Measurements from ENCODE around the gene RFXAP. TPM values are rescaled to one million over a fixed set of nuclear protein-coding genes. Genes with fewer than 3 reads are reported as not detected.

Gene RFXAP
- total RNA-seq, 2 experiments from 2014 or later: 10.0 to 34.1 TPM

DNA sequence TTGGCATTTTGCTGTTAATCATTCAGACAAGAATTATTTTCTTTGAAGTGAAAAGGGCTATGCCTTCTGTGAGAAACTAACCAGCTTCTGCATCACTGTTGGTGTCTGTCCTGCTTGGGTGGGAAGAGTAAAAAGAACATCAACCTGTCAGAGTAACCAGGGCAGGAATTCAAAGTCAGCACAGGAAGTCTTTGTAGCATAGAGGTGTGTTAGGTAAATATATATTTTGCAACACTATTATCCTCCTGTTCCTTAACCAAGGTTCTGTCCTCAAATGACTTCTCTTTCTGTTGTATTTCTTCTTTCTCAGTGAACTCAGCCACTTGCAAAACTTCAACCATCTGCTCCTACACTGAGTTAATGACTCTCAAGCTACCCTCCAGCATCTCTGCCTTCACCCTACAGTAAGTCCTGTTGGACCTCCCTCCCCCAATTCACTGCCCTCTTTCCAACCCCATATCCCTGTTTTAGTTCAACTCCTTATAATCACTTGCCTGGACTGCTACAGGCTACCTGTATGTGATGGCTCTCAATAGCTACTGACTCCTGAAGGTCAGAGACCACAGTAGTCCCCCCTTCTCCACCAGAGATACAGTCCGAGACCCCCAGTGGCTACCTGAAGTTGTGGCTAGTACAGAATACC is 51.1 kb downstream of the RFXAP start:
- Histone ChIP-seq H4K20me1 (ENCODE audit: insufficient read depth, low read length) (no peaks in the 10 kb centered on the region), H3K79me2 (ENCODE audit: insufficient read depth, low read depth, low read length) (no peaks in the 10 kb centered on the region), H3K27ac (ENCODE audit: low read depth, low read length, poor library complexity, severe bottlenecking) (no peak overlapping the region), H3K4me1 (ENCODE audit: insufficient read depth, low read length, poor library complexity, severe bottlenecking) (no peaks in the 10 kb centered on the region), H3K9me3 (ENCODE audit: low read length) (no peaks in the 10 kb centered on the region), H2AFZ (ENCODE audit: low read length) (no peak overlapping the region), H3K9me2 (ENCODE audit: insufficient read depth, low read length) (no peaks in the 10 kb centered on the region), H3K4me3 (ENCODE audit: low read depth, low read length, poor library complexity, severe bottlenecking) (no peak overlapping the region), H3K36me3 (ENCODE audit: insufficient read depth, low read length) (peaks cover 33% of the 10 kb centered on the region), H3K4me2 (ENCODE audit: low read length) (no peak overlapping the region)
- BruUV-seq (replicated peaks): no TSS peak
- CTCF ChIA-PET (ENCODE audit: unreplicated experiment): no interaction called here
- TF ChIP-seq EZH2phosphoT487 (IDR thresholded peaks at IDR 0.05; ENCODE audit: borderline replicate concordance, low read depth, low read length): no peak
- TF ChIP-seq, protein P1, sequence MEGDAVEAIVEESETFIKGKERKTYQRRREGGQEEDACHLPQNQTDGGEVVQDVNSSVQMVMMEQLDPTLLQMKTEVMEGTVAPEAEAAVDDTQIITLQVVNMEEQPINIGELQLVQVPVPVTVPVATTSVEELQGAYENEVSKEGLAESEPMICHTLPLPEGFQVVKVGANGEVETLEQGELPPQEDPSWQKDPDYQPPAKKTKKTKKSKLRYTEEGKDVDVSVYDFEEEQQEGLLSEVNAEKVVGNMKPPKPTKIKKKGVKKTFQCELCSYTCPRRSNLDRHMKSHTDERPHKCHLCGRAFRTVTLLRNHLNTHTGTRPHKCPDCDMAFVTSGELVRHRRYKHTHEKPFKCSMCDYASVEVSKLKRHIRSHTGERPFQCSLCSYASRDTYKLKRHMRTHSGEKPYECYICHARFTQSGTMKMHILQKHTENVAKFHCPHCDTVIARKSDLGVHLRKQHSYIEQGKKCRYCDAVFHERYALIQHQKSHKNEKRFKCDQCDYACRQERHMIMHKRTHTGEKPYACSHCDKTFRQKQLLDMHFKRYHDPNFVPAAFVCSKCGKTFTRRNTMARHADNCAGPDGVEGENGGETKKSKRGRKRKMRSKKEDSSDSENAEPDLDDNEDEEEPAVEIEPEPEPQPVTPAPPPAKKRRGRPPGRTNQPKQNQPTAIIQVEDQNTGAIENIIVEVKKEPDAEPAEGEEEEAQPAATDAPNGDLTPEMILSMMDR (conservative IDR thresholded peaks at IDR 0.05; ENCODE audit: low read length): no peak
- DNase-seq (ENCODE audit: low spot score): no peak
- intact Hi-C loops (cut with micrococcal nuclease; ENCODE audit: unreplicated experiment): no loop called here
- POLR2A ChIA-PET: interaction anchor here (0.7 to 1.0 kb wide), 3 partner anchors 21 to 77 kb away, joined by 3 to 4 read pairs (median 3); no protein-coding TSS in a partner anchor

DNA sequence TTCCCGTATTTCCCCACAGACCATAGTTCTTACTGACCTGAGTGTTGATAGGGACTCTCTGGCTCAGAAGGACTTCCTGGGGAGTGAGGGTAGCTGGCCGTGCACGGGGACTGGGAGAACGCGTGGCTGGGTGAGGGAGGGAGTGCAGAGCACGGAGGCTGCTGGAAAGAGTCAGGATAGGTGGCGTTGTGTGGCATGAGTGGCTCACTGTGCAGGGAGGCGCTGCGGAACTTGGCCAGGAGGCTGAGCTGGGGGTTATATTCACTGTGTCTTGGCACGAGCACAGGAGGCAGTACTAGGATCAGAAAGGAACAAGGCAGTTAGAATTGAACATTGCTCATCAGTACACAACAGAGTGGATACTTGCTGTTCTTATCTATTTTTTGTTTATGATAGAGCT is 53.6 kb downstream of the RFXAP start:
- H3K27ac ChIP-seq (ENCODE audit: low read depth, low read length, poor library complexity, severe bottlenecking): no peak overlapping the region
- H3K4me1 ChIP-seq (ENCODE audit: insufficient read depth, low read length, poor library complexity, severe bottlenecking): no peaks in the 10 kb centered on the region
- no peak overlapping the region for H3K4me3 ChIP-seq (ENCODE audit: low read depth, low read length, poor library complexity, severe bottlenecking)
- DNase-seq (ENCODE audit: low spot score): no peak
- no peak for TF ChIP-seq EZH2phosphoT487 (IDR thresholded peaks at IDR 0.05; ENCODE audit: borderline replicate concordance, low read depth, low read length)
- TF ChIP-seq, protein P1 (conservative IDR thresholded peaks at IDR 0.05; ENCODE audit: low read length): no peak
- H3K4me2 ChIP-seq (ENCODE audit: low read length): no peak overlapping the region
- POLR2A ChIA-PET: interaction anchor here (0.5 to 1.5 kb wide), 3 partner anchors 9 to 1735 kb away, joined by 3 to 5 read pairs (median 4); no protein-coding TSS in a partner anchor
- CTCF ChIA-PET (ENCODE audit: unreplicated experiment): no interaction called here
- peaks cover 19% of the 10 kb centered on the region; the same call in 1 of the 2 replicates for H3K36me3 ChIP-seq (ENCODE audit: insufficient read depth, low read length)
- no TSS peak for BruUV-seq (replicated peaks)
- no peak overlapping the region for H2AFZ ChIP-seq (ENCODE audit: low read length)
- no peaks in the 10 kb centered on the region for H3K79me2 ChIP-seq (ENCODE audit: insufficient read depth, low read depth, low read length)
- no peaks in the 10 kb centered on the region for H3K9me3 ChIP-seq (ENCODE audit: low read length)
- H3K9me2 ChIP-seq (ENCODE audit: insufficient read depth, low read length): no peaks in the 10 kb centered on the region
- intact Hi-C loops (cut with micrococcal nuclease; ENCODE audit: unreplicated experiment): no loop called here
- no peaks in the 10 kb centered on the region for H4K20me1 ChIP-seq (ENCODE audit: insufficient read depth, low read length)

DNA sequence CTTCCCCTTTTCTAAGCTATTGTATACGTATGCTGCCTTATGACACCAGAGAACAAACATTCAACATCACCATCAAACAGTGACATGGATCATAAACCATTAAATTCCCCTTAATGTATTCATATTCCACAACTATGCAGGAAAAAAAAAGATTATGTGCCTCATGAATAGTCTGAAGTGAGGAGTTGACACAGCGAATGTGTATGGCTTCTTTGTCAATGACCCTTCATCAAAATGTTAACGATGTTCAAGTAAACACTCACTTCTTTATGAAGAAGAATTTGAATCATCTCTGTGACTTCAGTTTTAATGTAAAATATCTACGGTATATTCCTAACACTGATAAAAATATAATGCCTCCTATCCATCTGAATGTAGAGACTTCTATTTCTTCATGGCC is 56.4 kb downstream of the RFXAP start:
- ChIA-PET POLR2A (no interaction called here), CTCF (ENCODE audit: unreplicated experiment) (no interaction called here)
- intact Hi-C loops (cut with micrococcal nuclease; ENCODE audit: unreplicated experiment): no loop called here
- no peak overlapping the region for H2AFZ ChIP-seq (ENCODE audit: low read length)
- no TSS peak for BruUV-seq (replicated peaks)
- H4K20me1 ChIP-seq (ENCODE audit: insufficient read depth, low read length): no peaks in the 10 kb centered on the region
- H3K27ac ChIP-seq (ENCODE audit: low read depth, low read length, poor library complexity, severe bottlenecking): no peak overlapping the region
- H3K9me3 ChIP-seq (ENCODE audit: low read length): no peaks in the 10 kb centered on the region
- no peak overlapping the region for H3K4me2 ChIP-seq (ENCODE audit: low read length)
- no peak for TF ChIP-seq EZH2phosphoT487 (IDR thresholded peaks at IDR 0.05; ENCODE audit: borderline replicate concordance, low read depth, low read length)
- TF ChIP-seq, protein P1 (conservative IDR thresholded peaks at IDR 0.05; ENCODE audit: low read length): no peak
- DNase-seq (ENCODE audit: low spot score): no peak
- H3K36me3 ChIP-seq (ENCODE audit: insufficient read depth, low read length): peaks cover 9% of the 10 kb centered on the region; the same call in 1 of the 2 replicates
- no peaks in the 10 kb centered on the region for H3K79me2 ChIP-seq (ENCODE audit: insufficient read depth, low read depth, low read length)
- H3K4me1 ChIP-seq (ENCODE audit: insufficient read depth, low read length, poor library complexity, severe bottlenecking): no peaks in the 10 kb centered on the region
- H3K4me3 ChIP-seq (ENCODE audit: low read depth, low read length, poor library complexity, severe bottlenecking): no peak overlapping the region
- no peaks in the 10 kb centered on the region for H3K9me2 ChIP-seq (ENCODE audit: insufficient read depth, low read length)
